ENCODE data around the gene LGALS16. TPM values are rescaled to one million over a fixed set of nuclear protein-coding genes. Genes with fewer than 3 reads are reported as not detected.

The LGALS16 gene
- total and polyA plus RNA-seq, 10 of the 15 experiments (the other 5 are each of a cell fraction or from before 2014, with no cell fraction given) = not detected

GRCh38 chr19:39676004-39676403 lies 20.3 kb downstream of the LGALS16 start (continued):
- TF ChIP-seq STAT3 (IDR thresholded peaks at IDR 0.05; ENCODE audit: low read depth, low read length) (no peak), PBX3 (IDR thresholded peaks at IDR 0.05; ENCODE audit: insufficient replicate concordance, low read depth, low read length) (no peak), SIN3A (IDR thresholded peaks at IDR 0.05; ENCODE audit: low read depth, low read length) (no peak), SUZ12 (IDR thresholded peaks at IDR 0.05; ENCODE audit: unreplicated experiment) (no peak), ZBED1 (IDR thresholded peaks at IDR 0.05; ENCODE audit: borderline replicate concordance) (peak; percentile 60; the same call in 1 of the 2 replicates), ETV6 (conservative IDR thresholded peaks at IDR 0.05 in 1 of 2, IDR thresholded peaks at IDR 0.05 in 1 of 2; ENCODE audit: borderline replicate concordance in 1 of 2, low read depth in 1 of 2) (peak in 1 of 2 experiments; percentile 74; a peak in 1 of 4 replicates), SPI1 (IDR thresholded peaks at IDR 0.05; ENCODE audit: borderline replicate concordance, insufficient read depth, low read depth, low read length) (peak; percentile 63; the same call in 1 of the 2 replicates), MLLT1 (IDR thresholded peaks at IDR 0.05) (0 out of 2 replicates have a peak, but pooled peaks have one; percentile 15), ZBTB40 (IDR thresholded peaks at IDR 0.05; ENCODE audit: borderline replicate concordance) (no peak), MYB (IDR thresholded peaks at IDR 0.05; ENCODE audit: borderline replicate concordance, low read depth, low read length) (no peak), NFIC (IDR thresholded peaks at IDR 0.05; ENCODE audit: low read depth, low read length) (peak; percentile 83), IKZF2 (IDR thresholded peaks at IDR 0.05) (peak; percentile 70 to 72), SMC3 (IDR thresholded peaks at IDR 0.05; ENCODE audit: borderline replicate concordance, low read length) (no peak; the same call in 1 of the 2 replicates), ZNF622 (IDR thresholded peaks at IDR 0.05) (no peak), BCL3 (IDR thresholded peaks at IDR 0.05; ENCODE audit: borderline replicate concordance, insufficient read depth, low read depth, low read length, poor library complexity, severe bottlenecking) (peak; percentile 97), NFXL1 (IDR thresholded peaks at IDR 0.05; ENCODE audit: borderline replicate concordance) (no peak), EP300 (IDR thresholded peaks at IDR 0.05; ENCODE audit: borderline replicate concordance in 1 of 2, control insufficient read depth in 1 of 2, low read depth in 2 of 2, low read length in 2 of 2) (peak in 1 of 2 experiments; percentile 47; a peak in 1 of 4 replicates), BMI1 (IDR thresholded peaks at IDR 0.05; ENCODE audit: borderline replicate concordance) (no peak; the same call in 1 of the 2 replicates), MAX (IDR thresholded peaks at IDR 0.05; ENCODE audit: low read depth, low read length) (no peak)

Data from GM12878 (cell line).